Measurements from ENCODE around the gene AKR1B1. TPM values are rescaled to one million over a fixed set of nuclear protein-coding genes. Genes with fewer than 3 reads are reported as not detected.
A peak's percentile ranks its signal among the peaks of the same experiment; 100 is the strongest.
"Not testable (repeated sequence)": the region's sequence is repeated elsewhere in the genome, so short reads cannot be mapped to it uniquely, and the experiment has no call there.

The AKR1B1 gene
- total RNA-seq, 5 donors from 2014 or later (not counting 1 experiment from before 2014, with no cell fraction given), result 64.3 to 92.4 (median 85.3) TPM

DNA sequence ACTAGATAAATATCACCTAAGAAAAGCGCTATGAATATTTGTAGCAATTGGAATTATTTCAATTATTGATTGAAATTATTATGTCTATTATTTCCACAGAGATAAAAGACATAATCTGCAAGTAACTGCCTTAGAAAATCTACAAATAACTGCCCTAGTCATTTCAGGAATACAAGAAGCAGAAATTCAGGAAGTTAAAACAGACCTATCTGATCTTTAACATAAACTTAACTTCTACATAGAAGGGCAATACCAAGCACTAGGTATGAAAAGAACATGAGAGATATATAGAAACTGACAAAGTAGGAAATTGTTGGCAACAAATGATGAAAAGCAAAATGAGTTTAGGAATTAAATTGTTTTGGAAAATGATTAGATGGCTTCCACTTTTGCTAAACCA, 36.6 kb upstream of the AKR1B1 start:
- H3K27me3 ChIP-seq (replicated peaks in 1 of 2; ENCODE audit: control insufficient read depth in 2 of 2, extremely low read depth in 1 of 2, insufficient read depth in 2 of 2, low read length in 1 of 2), result no peaks in the 10 kb centered on the region
- Mint-ChIP-seq H3K9me3 (no peaks in the 10 kb centered on the region), H3K27ac (no peak overlapping the region), H3K4me3 (no peak overlapping the region), H3K4me1 (no peaks in the 10 kb centered on the region), H3K27me3 (peaks cover 12 to 38% of the 10 kb centered on the region in 2 donors), H3K36me3 (no peaks in the 10 kb centered on the region)
- H3K9me3 ChIP-seq, result no peaks in the 10 kb centered on the region
- H3K4me1 ChIP-seq (ENCODE audit: control insufficient read depth in 1 of 2, extremely low read depth in 1 of 2, insufficient read depth in 2 of 2, low read length in 2 of 2), result no peaks in the 10 kb centered on the region
- CTCF ChIA-PET, result no interaction called here
- POLR2A ChIA-PET, result no interaction called here
- H3K36me3 ChIP-seq (ENCODE audit: control insufficient read depth in 2 of 2, extremely low read depth in 1 of 2, insufficient read depth in 1 of 2, low read length in 1 of 2), result no peaks in the 10 kb centered on the region
- no CpG with 5 or more reads among the region's 1 CpG for WGBS (ENCODE audit: insufficient coverage)
- H3K27ac ChIP-seq (ENCODE audit: low read length), result no peak overlapping the region
- no peak overlapping the region for H3K4me3 ChIP-seq (ENCODE audit: control insufficient read depth in 1 of 2, extremely low read depth in 1 of 2, low read length in 1 of 2)
- DNase-seq, result no peak
- ATAC-seq (replicated peaks in 1 of 4), result no peak

DNA sequence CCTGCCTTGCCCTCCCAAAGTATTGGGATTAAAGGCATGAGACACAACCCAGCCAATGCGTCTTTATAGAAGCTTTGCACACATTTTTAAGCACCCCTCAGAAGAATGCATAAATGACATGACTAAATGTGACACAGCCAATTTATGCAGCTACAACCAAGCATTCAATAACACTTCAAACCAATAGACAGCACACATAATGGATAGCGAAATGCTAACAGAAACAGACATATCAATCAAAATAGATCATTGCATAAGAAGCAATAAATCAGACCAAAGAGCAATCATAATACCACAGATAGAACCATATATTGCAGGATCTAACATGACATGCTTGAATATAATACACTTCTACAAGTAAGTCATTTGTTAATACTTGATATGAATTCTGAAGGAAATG, 34.2 kb upstream of the AKR1B1 start:
- CTCF ChIA-PET, result no interaction called here

DNA sequence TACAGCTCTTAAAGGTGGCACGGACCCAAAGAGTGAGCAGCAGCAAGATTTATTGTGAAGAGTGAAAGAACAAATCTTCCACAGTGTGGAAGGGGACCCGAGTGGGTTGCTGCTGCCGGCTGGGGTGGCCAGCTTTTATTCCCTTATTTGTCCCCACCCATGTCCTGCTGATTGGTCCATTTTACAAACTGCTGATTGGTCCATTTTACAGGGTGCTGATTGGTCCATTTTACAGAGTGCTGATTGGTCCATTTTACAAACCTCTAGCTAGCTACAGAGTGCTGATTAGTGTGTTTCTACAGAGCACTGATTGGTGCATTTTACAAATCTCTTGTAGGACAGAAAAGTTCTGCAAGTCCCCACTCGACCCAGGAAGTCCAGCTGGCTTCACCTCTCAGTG, 28.8 kb upstream of the AKR1B1 start:
- ATAC-seq (replicated peaks in 1 of 4); H3K27ac Mint-ChIP-seq; H3K9me3 Mint-ChIP-seq; H3K4me1 ChIP-seq (ENCODE audit: control insufficient read depth in 1 of 2, extremely low read depth in 1 of 2, insufficient read depth in 2 of 2, low read length in 2 of 2); H3K36me3 ChIP-seq (ENCODE audit: control insufficient read depth in 2 of 2, extremely low read depth in 1 of 2, insufficient read depth in 1 of 2, low read length in 1 of 2); DNase-seq; H3K4me3 ChIP-seq (ENCODE audit: control insufficient read depth in 1 of 2, extremely low read depth in 1 of 2, low read length in 1 of 2); H3K4me1 Mint-ChIP-seq; POLR2A ChIA-PET; H3K27me3 ChIP-seq (replicated peaks in 1 of 2; ENCODE audit: control insufficient read depth in 2 of 2, extremely low read depth in 1 of 2, insufficient read depth in 2 of 2, low read length in 1 of 2); H3K36me3 Mint-ChIP-seq; H3K27ac ChIP-seq (ENCODE audit: low read length); H3K4me3 Mint-ChIP-seq; H3K9me3 ChIP-seq: not testable (repeated sequence)
- WGBS (ENCODE audit: insufficient coverage), result 78% methylated on average over 4 of the region's 4 CpGs
- CTCF ChIA-PET, result interaction anchor here in 1 of 2 donors (0.5 kb wide), 1 partner anchor 12 kb away, joined by 4 read pairs; no protein-coding TSS in a partner anchor
- peaks cover 22 to 44% of the 10 kb centered on the region in 2 donors for H3K27me3 Mint-ChIP-seq

More for the DNA sequence above, 34.2 kb upstream of the AKR1B1 start:
- H3K4me1 Mint-ChIP-seq, result no peaks in the 10 kb centered on the region
- no peak overlapping the region for H3K4me3 Mint-ChIP-seq
- H3K4me1 ChIP-seq (ENCODE audit: control insufficient read depth in 1 of 2, extremely low read depth in 1 of 2, insufficient read depth in 2 of 2, low read length in 2 of 2), result no peaks in the 10 kb centered on the region
- no peaks in the 10 kb centered on the region for H3K9me3 Mint-ChIP-seq
- peaks cover 12 to 39% of the 10 kb centered on the region in 2 donors for H3K27me3 Mint-ChIP-seq
- no peaks in the 10 kb centered on the region for H3K27me3 ChIP-seq (replicated peaks in 1 of 2; ENCODE audit: control insufficient read depth in 2 of 2, extremely low read depth in 1 of 2, insufficient read depth in 2 of 2, low read length in 1 of 2)
- ATAC-seq (replicated peaks in 1 of 4) (no peak), DNase-seq (no peak)
- H3K36me3 Mint-ChIP-seq, result no peaks in the 10 kb centered on the region
- no CpG with 5 or more reads among the region's 2 CpGs for WGBS (ENCODE audit: insufficient coverage)
- POLR2A ChIA-PET, result no interaction called here
- no peaks in the 10 kb centered on the region for H3K9me3 ChIP-seq
- H3K27ac Mint-ChIP-seq, result no peak overlapping the region
- no peak overlapping the region for H3K27ac ChIP-seq (ENCODE audit: low read length)
- H3K4me3 ChIP-seq (ENCODE audit: control insufficient read depth in 1 of 2, extremely low read depth in 1 of 2, low read length in 1 of 2), result no peak overlapping the region
- no peaks in the 10 kb centered on the region for H3K36me3 ChIP-seq (ENCODE audit: control insufficient read depth in 2 of 2, extremely low read depth in 1 of 2, insufficient read depth in 1 of 2, low read length in 1 of 2)

DNA sequence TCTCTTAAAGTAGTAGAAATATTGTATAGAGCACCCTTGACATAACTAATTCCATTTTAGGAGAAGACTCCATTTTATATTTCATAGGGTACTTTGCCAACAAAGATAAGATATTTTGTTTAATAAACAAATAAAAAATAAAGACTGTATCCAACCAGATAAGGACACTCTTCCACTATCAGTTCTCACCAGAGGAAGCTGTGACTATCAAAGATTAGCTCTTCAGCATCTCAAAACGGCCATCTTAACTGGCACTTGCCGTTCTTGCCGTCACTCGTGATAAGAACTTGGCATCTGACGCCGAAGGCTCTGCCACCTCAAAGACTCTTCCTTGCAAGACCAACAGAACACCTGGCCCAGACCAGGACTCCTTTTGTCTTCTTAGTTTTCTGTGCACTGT, 26.3 kb upstream of the AKR1B1 start:
- no peak overlapping the region for H3K4me3 ChIP-seq (ENCODE audit: control insufficient read depth in 1 of 2, extremely low read depth in 1 of 2, low read length in 1 of 2)
- Mint-ChIP-seq H3K4me1 (no peaks in the 10 kb centered on the region), H3K36me3 (no peaks in the 10 kb centered on the region), H3K4me3 (no peak overlapping the region), H3K27ac (no peak overlapping the region), H3K27me3 (peaks cover 15 to 29% of the 10 kb centered on the region in 2 donors), H3K9me3 (no peaks in the 10 kb centered on the region)
- no peaks in the 10 kb centered on the region for H3K9me3 ChIP-seq
- peaks cover 0 to 5% of the 10 kb centered on the region in 2 experiments for H3K27me3 ChIP-seq (replicated peaks in 1 of 2; ENCODE audit: control insufficient read depth in 2 of 2, extremely low read depth in 1 of 2, insufficient read depth in 2 of 2, low read length in 1 of 2)
- H3K36me3 ChIP-seq (ENCODE audit: control insufficient read depth in 2 of 2, extremely low read depth in 1 of 2, insufficient read depth in 1 of 2, low read length in 1 of 2), result no peaks in the 10 kb centered on the region
- no peak for ATAC-seq (replicated peaks in 1 of 4)
- POLR2A ChIA-PET, result no interaction called here
- no peaks in the 10 kb centered on the region for H3K4me1 ChIP-seq (ENCODE audit: control insufficient read depth in 1 of 2, extremely low read depth in 1 of 2, insufficient read depth in 2 of 2, low read length in 2 of 2)
- CTCF ChIA-PET, result no interaction called here
- peak in 2 of 35 experiments; percentile 0 to 4 for DNase-seq
- H3K27ac ChIP-seq (ENCODE audit: low read length), result no peak overlapping the region
- WGBS (ENCODE audit: insufficient coverage), result 81% methylated on average over 6 of the region's 6 CpGs

DNA sequence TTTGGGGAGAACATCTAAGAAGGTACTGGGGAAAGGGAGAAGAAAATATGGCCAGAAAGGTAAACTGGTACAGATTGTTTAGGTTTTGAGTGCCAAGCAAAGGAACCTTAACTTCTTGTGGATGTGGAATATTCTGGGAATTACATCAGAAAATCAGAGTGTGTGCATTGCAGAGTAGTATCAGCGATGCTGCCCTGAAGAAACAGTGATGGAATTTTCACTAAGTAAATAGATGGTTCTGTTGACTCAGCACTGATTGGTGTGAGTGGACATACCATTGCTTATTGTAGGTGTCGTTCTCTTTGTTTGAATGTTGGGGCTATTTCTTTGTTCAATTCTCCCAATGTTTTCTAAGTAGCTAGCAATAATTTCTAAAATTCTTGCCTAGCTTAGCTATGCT, 24.4 kb upstream of the AKR1B1 start:
- no peaks in the 10 kb centered on the region for H3K4me1 ChIP-seq (ENCODE audit: control insufficient read depth in 1 of 2, extremely low read depth in 1 of 2, insufficient read depth in 2 of 2, low read length in 2 of 2)
- H3K36me3 Mint-ChIP-seq, result no peaks in the 10 kb centered on the region
- H3K27ac Mint-ChIP-seq, result no peak overlapping the region
- no peaks in the 10 kb centered on the region for H3K36me3 ChIP-seq (ENCODE audit: control insufficient read depth in 2 of 2, extremely low read depth in 1 of 2, insufficient read depth in 1 of 2, low read length in 1 of 2)
- peaks cover 11 to 25% of the 10 kb centered on the region in 2 donors for H3K27me3 Mint-ChIP-seq
- POLR2A ChIA-PET, result no interaction called here
- WGBS (ENCODE audit: insufficient coverage), result 83% methylated on average over 1 of the region's 2 CpGs
- H3K4me3 Mint-ChIP-seq, result no peak overlapping the region
- no peak overlapping the region for H3K4me3 ChIP-seq (ENCODE audit: control insufficient read depth in 1 of 2, extremely low read depth in 1 of 2, low read length in 1 of 2)
- ATAC-seq (replicated peaks in 1 of 4) (no peak), DNase-seq (no peak)
- no peak overlapping the region for H3K27ac ChIP-seq (ENCODE audit: low read length)
- no peaks in the 10 kb centered on the region for H3K9me3 ChIP-seq
- CTCF ChIA-PET, result interaction anchor here in 1 of 2 donors (0.5 kb wide), 1 partner anchor 305 kb away, joined by 3 read pairs; no protein-coding TSS in a partner anchor
- H3K9me3 Mint-ChIP-seq, result no peaks in the 10 kb centered on the region
- peaks cover 0 to 5% of the 10 kb centered on the region in 2 experiments for H3K27me3 ChIP-seq (replicated peaks in 1 of 2; ENCODE audit: control insufficient read depth in 2 of 2, extremely low read depth in 1 of 2, insufficient read depth in 2 of 2, low read length in 1 of 2)
- no peaks in the 10 kb centered on the region for H3K4me1 Mint-ChIP-seq

DNA sequence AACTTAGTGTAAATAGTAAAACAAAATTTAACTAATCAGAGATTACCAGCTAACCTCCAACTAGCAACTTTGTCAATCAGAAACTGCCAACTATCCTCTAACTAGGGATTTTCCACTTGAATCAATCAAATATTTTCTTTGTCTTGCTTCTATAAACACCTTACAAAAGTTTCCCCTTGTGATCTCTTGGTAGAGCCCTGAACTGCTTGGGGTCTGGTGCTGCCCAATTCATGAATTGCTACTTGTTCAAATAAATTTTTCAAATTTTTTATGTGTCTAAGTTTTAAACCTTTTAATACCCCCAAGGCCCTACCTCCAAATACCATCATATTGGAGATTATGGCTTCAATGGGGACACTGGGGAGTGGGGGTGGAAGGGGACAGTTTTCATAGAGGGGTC, 24.0 kb upstream of the AKR1B1 start:
- Mint-ChIP-seq H3K36me3 (no peaks in the 10 kb centered on the region), H3K27ac (no peak overlapping the region), H3K27me3 (peaks cover 11 to 22% of the 10 kb centered on the region in 2 donors), H3K4me3 (no peak overlapping the region), H3K4me1 (no peaks in the 10 kb centered on the region), H3K9me3 (no peaks in the 10 kb centered on the region)
- H3K4me3 ChIP-seq (ENCODE audit: control insufficient read depth in 1 of 2, extremely low read depth in 1 of 2, low read length in 1 of 2), result no peak overlapping the region
- peaks cover 0 to 3% of the 10 kb centered on the region in 2 experiments for H3K27me3 ChIP-seq (replicated peaks in 1 of 2; ENCODE audit: control insufficient read depth in 2 of 2, extremely low read depth in 1 of 2, insufficient read depth in 2 of 2, low read length in 1 of 2)
- H3K4me1 ChIP-seq (ENCODE audit: control insufficient read depth in 1 of 2, extremely low read depth in 1 of 2, insufficient read depth in 2 of 2, low read length in 2 of 2), result no peaks in the 10 kb centered on the region
- CTCF ChIA-PET, result interaction anchor here in 1 of 2 donors (0.5 kb wide), 1 partner anchor 305 kb away, joined by 3 read pairs; no protein-coding TSS in a partner anchor
- POLR2A ChIA-PET, result no interaction called here
- H3K9me3 ChIP-seq, result no peaks in the 10 kb centered on the region
- ATAC-seq (replicated peaks in 1 of 4) (no peak), DNase-seq (no peak)
- H3K36me3 ChIP-seq (ENCODE audit: control insufficient read depth in 2 of 2, extremely low read depth in 1 of 2, insufficient read depth in 1 of 2, low read length in 1 of 2), result no peaks in the 10 kb centered on the region
- H3K27ac ChIP-seq (ENCODE audit: low read length), result no peak overlapping the region

DNA sequence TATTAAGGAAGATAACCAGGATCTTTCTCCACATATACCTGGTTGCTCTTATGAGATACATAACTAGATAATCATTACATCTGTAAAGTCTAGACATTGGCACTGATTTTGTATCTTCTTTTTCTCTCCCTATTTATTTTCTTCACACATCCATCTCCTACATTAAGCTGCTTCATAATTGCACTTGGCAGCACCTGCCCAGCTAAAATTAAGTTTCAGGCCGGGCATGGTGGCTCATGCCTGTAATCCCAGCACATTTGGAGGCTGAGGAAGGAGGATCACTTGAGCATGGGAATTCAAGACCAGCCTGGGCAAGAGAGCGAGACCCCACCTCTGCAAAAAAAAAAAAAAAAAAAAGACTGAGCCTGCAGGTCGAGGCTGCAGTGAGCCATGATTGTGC, 22.3 kb upstream of the AKR1B1 start:
- Histone ChIP-seq H3K27ac (ENCODE audit: low read length) (no peak overlapping the region), H3K27me3 (replicated peaks in 1 of 2; ENCODE audit: control insufficient read depth in 2 of 2, extremely low read depth in 1 of 2, insufficient read depth in 2 of 2, low read length in 1 of 2) (peaks cover 0 to 3% of the 10 kb centered on the region in 2 experiments), H3K36me3 (ENCODE audit: control insufficient read depth in 2 of 2, extremely low read depth in 1 of 2, insufficient read depth in 1 of 2, low read length in 1 of 2) (no peaks in the 10 kb centered on the region), H3K9me3 (no peaks in the 10 kb centered on the region), H3K4me1 (ENCODE audit: control insufficient read depth in 1 of 2, extremely low read depth in 1 of 2, insufficient read depth in 2 of 2, low read length in 2 of 2) (no peaks in the 10 kb centered on the region), H3K4me3 (ENCODE audit: control insufficient read depth in 1 of 2, extremely low read depth in 1 of 2, low read length in 1 of 2) (no peak overlapping the region)
- POLR2A ChIA-PET, result no interaction called here
- H3K9me3 Mint-ChIP-seq, result no peaks in the 10 kb centered on the region
- CTCF ChIA-PET, result interaction anchor here in 1 of 2 donors (1.5 kb wide), 1 partner anchor 48 kb away, joined by 5 read pairs; no protein-coding TSS in a partner anchor
- H3K27ac Mint-ChIP-seq, result no peak overlapping the region
- H3K27me3 Mint-ChIP-seq, result peaks cover 8 to 14% of the 10 kb centered on the region in 2 donors
- WGBS (ENCODE audit: insufficient coverage), result no CpG with 5 or more reads among the region's 3 CpGs
- no peaks in the 10 kb centered on the region for H3K36me3 Mint-ChIP-seq
- no peak overlapping the region for H3K4me3 Mint-ChIP-seq
- ATAC-seq (replicated peaks in 1 of 4), result no peak
- no peak for DNase-seq
- H3K4me1 Mint-ChIP-seq, result no peaks in the 10 kb centered on the region
